Measurements from ENCODE around the gene ECHDC3.

The ECHDC3 gene

GRCh38 chr10:11750420-11750819 lies 8.2 kb downstream of the ECHDC3 start:
- no peak for DNase-seq (ENCODE audit: low read depth)
- H3K4me3 ChIP-seq (ENCODE audit: low read length) = no peak overlapping the region
- TF ChIP-seq CTCF (conservative IDR thresholded peaks at IDR 0.05; ENCODE audit: low read length) = no peak

GRCh38 chr10:11754173-11754572 lies 12.0 kb downstream of the ECHDC3 start:
- no peak for DNase-seq (ENCODE audit: low read depth)
- TF ChIP-seq CTCF (conservative IDR thresholded peaks at IDR 0.05; ENCODE audit: low read length) = no peak
- no peak overlapping the region for H3K4me3 ChIP-seq (ENCODE audit: low read length)

- no peak overlapping the region for H3K4me3 ChIP-seq (ENCODE audit: low read length)
- no peak for TF ChIP-seq CTCF (conservative IDR thresholded peaks at IDR 0.05; ENCODE audit: low read length)
- no peak for DNase-seq (ENCODE audit: low read depth)
Observed at GRCh38 chr10:11754620-11755019, 12.4 kb downstream of the ECHDC3 start.

GRCh38 chr10:11755512-11756263 lies 13.5 kb downstream of the ECHDC3 start:
- DNase-seq (ENCODE audit: low read depth) = no peak
- H3K4me3 ChIP-seq (ENCODE audit: low read length) = no peak overlapping the region
- TF ChIP-seq CTCF (conservative IDR thresholded peaks at IDR 0.05; ENCODE audit: low read length) = no peak

- TF ChIP-seq CTCF (conservative IDR thresholded peaks at IDR 0.05; ENCODE audit: low read length) = no peak
- no peak for DNase-seq (ENCODE audit: low read depth)
- H3K4me3 ChIP-seq (ENCODE audit: low read length) = no peak overlapping the region
Observed at GRCh38 chr10:11756766-11757315, 14.7 kb downstream of the ECHDC3 start.

GRCh38 chr10:11757454-11757820 lies 15.3 kb downstream of the ECHDC3 start:
- H3K4me3 ChIP-seq (ENCODE audit: low read length) = no peak overlapping the region
- TF ChIP-seq CTCF (conservative IDR thresholded peaks at IDR 0.05; ENCODE audit: low read length) = no peak
- DNase-seq (ENCODE audit: low read depth) = peak; percentile 76

- H3K4me3 ChIP-seq (ENCODE audit: low read length) = no peak overlapping the region
- DNase-seq (ENCODE audit: low read depth) = peak; percentile 74
- peak; percentile 91 for TF ChIP-seq CTCF (conservative IDR thresholded peaks at IDR 0.05; ENCODE audit: low read length)
Observed at GRCh38 chr10:11757821-11758463, 15.8 kb downstream of the ECHDC3 start.
